ENCODE measurements around the gene BPIFB6.

GRCh38 chr20:32988008-32988407, 43.4 kb upstream of the BPIFB6 start:
- TF ChIP-seq CTCF (IDR thresholded peaks at IDR 0.05) (no peak), POLR2A (IDR thresholded peaks at IDR 0.05) (no peak)

Data from esophagus squamous epithelium (tissue), 4 donors.